Measurements from ENCODE around the gene CD52.

DNA sequence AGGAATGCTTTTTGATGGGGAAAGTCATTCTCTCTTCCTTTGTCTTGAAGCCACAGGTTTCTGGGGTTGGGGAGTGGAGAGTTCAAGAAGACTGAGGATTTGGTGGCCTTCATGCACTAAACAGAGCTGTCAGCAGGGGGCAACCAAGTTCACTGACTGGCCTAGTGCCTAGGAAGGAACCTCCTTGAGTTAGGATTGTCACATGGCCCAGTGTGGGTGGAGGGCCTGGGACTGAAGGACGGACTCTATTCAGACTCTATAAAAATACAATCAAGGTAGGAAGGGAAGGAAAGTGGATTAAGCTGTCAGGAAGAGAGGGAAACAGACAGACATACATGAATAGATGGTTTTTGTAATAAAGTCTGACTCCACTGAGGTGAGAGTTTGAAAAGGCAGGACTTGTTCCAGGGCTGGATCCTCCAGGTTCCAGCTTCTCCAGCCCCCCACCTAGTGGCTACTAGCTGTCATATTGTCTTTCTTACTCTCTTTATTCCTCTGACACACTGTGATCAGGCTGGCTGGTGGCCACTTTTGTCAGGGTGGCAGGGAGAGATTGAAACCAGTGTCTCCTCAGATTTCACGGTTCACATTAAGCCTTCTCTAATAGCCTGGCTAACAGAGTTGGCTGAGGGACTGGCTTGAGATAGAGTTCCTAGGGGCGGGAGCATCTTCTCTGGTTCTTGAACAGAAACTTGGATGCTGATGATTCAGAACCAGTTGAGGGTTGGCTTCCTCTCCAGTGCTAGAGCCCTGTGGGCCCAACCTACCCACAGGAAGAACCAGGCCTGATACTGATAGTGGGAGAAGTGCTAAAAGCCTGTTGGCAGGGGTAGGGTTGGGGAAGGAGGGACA, 42.0 kb upstream of the CD52 start:
- TF ChIP-seq, protein P1, sequence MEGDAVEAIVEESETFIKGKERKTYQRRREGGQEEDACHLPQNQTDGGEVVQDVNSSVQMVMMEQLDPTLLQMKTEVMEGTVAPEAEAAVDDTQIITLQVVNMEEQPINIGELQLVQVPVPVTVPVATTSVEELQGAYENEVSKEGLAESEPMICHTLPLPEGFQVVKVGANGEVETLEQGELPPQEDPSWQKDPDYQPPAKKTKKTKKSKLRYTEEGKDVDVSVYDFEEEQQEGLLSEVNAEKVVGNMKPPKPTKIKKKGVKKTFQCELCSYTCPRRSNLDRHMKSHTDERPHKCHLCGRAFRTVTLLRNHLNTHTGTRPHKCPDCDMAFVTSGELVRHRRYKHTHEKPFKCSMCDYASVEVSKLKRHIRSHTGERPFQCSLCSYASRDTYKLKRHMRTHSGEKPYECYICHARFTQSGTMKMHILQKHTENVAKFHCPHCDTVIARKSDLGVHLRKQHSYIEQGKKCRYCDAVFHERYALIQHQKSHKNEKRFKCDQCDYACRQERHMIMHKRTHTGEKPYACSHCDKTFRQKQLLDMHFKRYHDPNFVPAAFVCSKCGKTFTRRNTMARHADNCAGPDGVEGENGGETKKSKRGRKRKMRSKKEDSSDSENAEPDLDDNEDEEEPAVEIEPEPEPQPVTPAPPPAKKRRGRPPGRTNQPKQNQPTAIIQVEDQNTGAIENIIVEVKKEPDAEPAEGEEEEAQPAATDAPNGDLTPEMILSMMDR (IDR thresholded peaks at IDR 0.05) = peak; percentile 71 to 84 (median 73)
- TF ChIP-seq POLR2A (IDR thresholded peaks at IDR 0.05) = peak; percentile 44
